Activated CD4-positive, alpha-beta memory T cell treated with anti-CD3 and anti-CD28 coated beads, Interleukin-2, amount 10 ng/mL, durations not matched to agents 7 days and 5 days (primary cell): Measurements from ENCODE around the gene MDM4. TPM values are rescaled to one million over a fixed set of nuclear protein-coding genes. Genes with fewer than 3 reads are reported as not detected.

Source experiments
- CTCF ChIA-PET: fragments of 350-600 bp; sonication (Branson Sonifier 250); formaldehyde crosslinking; loops from one replicate; lab custom pipeline; 2021; ENCODE audit warnings: antibody characterized with exemption, inconsistent platforms; lab: Charles Lee
- POLR2A ChIA-PET: fragments of 350-600 bp; sonication (Branson Sonifier 250); formaldehyde crosslinking; loops from one replicate; lab custom pipeline; 2021; ENCODE audit warnings: antibody characterized with exemption; lab: Charles Lee
- DNase-seq: peaks from one replicate; pipeline ENCODE4 v3.0.0-alpha.2; 2020
- H3K27ac Mint-ChIP-seq: one replicate; pipeline ENCODE4 v1.8.0; 2021; ENCODE audit warnings: mild to moderate bottlenecking, mixed read lengths
- H3K27me3 Mint-ChIP-seq: one replicate; pipeline ENCODE4 v1.8.0; 2021; ENCODE audit warnings: mixed read lengths
- H3K36me3 Mint-ChIP-seq: one replicate; pipeline ENCODE4 v1.8.0; 2021; ENCODE audit warnings: low read depth, mixed read lengths
- H3K4me1 Mint-ChIP-seq: one replicate; pipeline ENCODE4 v1.8.0; 2021; ENCODE audit warnings: mixed read lengths
- H3K4me3 Mint-ChIP-seq: one replicate; pipeline ENCODE4 v1.8.0; 2021; ENCODE audit warnings: mild to moderate bottlenecking, mixed read lengths
- H3K9me3 Mint-ChIP-seq: one replicate; pipeline ENCODE4 v1.8.0; 2021; ENCODE audit warnings: mixed read lengths
- total RNA-seq, 2 experiments: library from RNA; stranded (reverse); gene quantifications; one replicate each; pipeline ENCODE4 v1.2.3, GENCODE V29; 2021

The MDM4 gene
- total RNA-seq, 2 experiments from 2014 or later = 85.1 to 95.4 TPM

DNA sequence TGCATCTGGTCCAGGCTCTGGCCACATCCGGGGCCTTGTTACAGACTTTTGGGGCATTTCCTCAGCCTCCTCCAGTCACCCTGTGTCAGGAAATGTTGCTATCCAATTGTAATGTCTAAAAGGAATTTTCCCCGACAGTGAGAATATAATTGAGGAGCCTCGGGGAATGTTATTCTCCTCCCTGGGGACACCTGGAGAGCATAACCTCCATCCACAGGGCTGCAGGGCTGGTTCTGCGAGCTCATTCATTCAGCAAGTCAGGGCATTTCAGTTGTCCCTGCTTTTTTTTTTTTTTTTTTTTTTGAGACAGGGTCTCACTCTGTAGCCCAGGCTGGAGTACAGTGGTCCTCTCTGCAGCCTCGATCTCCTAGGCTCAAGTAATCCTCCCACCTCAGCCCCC is 72.6 kb downstream of the MDM4 start:
- H3K4me1 Mint-ChIP-seq = peaks cover 15% of the 10 kb centered on the region
- H3K27ac Mint-ChIP-seq = no peak overlapping the region
- H3K4me3 Mint-ChIP-seq = no peak overlapping the region
- POLR2A ChIA-PET = interaction anchor here (1.4 kb wide), 1 partner anchor 9 kb away, joined by 3 read pairs; no protein-coding TSS in a partner anchor
- CTCF ChIA-PET = interaction anchor here (0.6 to 0.7 kb wide), 2 partner anchors 38 to 218 kb away, joined by 3 read pairs; no protein-coding TSS in a partner anchor
- no peaks in the 10 kb centered on the region for H3K36me3 Mint-ChIP-seq
- H3K27me3 Mint-ChIP-seq = no peaks in the 10 kb centered on the region
- DNase-seq = no peak
- no peaks in the 10 kb centered on the region for H3K9me3 Mint-ChIP-seq

DNA sequence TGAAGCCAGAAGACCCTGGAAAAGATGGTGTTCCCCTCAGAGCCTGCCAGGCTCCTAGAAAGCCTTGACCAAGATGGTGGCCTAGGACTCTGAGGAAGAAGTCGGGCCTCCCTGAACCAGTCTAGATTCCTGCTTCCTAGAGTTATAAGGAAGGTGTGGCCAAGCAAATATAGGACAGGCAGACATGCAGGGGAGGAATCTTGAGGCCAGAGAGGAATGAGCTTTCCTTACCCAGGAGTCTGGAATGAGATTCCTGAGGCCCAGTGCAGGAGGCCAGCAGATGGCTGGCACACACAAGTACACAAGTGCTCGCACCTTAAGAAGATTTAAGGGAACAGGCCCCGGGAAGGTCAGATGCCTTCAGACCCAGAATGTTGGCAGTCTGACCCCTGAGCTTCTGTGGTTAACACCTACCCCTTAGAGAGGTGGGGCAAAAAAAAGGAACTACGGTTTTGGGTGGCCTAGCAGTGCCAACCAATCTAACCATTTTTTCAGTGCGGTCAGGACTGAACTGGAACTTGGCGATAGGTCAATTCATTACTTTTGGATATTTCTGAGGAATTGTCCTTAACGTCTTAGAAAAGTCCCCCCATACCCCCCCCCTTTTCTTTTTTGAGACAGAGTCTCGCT is 73.3 kb downstream of the MDM4 start:
- CTCF ChIA-PET = interaction anchor here (0.7 kb wide), 1 partner anchor 217 kb away, joined by 3 read pairs; no protein-coding TSS in a partner anchor
- peaks cover 11% of the 10 kb centered on the region for H3K4me1 Mint-ChIP-seq
- no peak overlapping the region for H3K27ac Mint-ChIP-seq
- H3K27me3 Mint-ChIP-seq = no peaks in the 10 kb centered on the region
- H3K36me3 Mint-ChIP-seq = no peaks in the 10 kb centered on the region
- no peak for DNase-seq
- POLR2A ChIA-PET = interaction anchor here (0.6 to 1.4 kb wide), 2 partner anchors 10 to 37 kb away, joined by 3 read pairs; no protein-coding TSS in a partner anchor
- no peaks in the 10 kb centered on the region for H3K9me3 Mint-ChIP-seq
- H3K4me3 Mint-ChIP-seq = no peak overlapping the region

DNA sequence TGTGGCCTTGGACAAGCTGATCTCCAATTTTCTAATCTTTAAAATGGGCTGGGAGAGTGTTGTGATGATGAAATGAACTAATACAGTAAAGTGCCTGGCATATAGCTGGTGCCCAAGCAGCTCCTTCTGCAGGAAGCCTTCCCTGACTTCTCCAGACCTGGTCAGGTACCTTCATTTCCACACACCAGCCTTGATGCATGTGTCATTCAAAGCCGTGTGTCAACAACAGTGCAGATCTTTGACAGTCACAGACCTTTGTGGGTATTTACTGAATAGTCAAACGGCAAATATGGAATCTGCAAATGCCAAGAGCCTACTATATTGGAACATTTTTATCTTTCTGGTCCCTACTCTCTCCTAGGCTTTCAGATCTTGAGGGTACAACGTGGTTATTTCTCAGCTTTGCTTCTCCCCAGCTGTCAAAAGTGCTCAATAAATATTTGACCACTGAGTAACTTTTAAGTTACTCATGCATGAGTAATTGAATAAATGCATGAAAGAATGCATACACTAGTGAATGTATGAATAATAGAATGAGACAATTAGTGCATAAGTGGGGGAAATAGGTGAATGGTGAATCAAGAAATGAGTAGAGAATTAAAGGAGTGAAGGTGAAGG is 75.4 kb downstream of the MDM4 start:
- H3K9me3 Mint-ChIP-seq = no peaks in the 10 kb centered on the region
- ChIA-PET POLR2A (no interaction called here), CTCF (interaction anchor here (0.6 to 1.1 kb wide), 2 partner anchors 24 to 172 kb away, joined by 4 read pairs; no protein-coding TSS in a partner anchor)
- no peak for DNase-seq
- no peak overlapping the region for H3K4me3 Mint-ChIP-seq
- no peaks in the 10 kb centered on the region for H3K27me3 Mint-ChIP-seq
- no peaks in the 10 kb centered on the region for H3K4me1 Mint-ChIP-seq
- H3K36me3 Mint-ChIP-seq = no peaks in the 10 kb centered on the region
- H3K27ac Mint-ChIP-seq = no peak overlapping the region

DNA sequence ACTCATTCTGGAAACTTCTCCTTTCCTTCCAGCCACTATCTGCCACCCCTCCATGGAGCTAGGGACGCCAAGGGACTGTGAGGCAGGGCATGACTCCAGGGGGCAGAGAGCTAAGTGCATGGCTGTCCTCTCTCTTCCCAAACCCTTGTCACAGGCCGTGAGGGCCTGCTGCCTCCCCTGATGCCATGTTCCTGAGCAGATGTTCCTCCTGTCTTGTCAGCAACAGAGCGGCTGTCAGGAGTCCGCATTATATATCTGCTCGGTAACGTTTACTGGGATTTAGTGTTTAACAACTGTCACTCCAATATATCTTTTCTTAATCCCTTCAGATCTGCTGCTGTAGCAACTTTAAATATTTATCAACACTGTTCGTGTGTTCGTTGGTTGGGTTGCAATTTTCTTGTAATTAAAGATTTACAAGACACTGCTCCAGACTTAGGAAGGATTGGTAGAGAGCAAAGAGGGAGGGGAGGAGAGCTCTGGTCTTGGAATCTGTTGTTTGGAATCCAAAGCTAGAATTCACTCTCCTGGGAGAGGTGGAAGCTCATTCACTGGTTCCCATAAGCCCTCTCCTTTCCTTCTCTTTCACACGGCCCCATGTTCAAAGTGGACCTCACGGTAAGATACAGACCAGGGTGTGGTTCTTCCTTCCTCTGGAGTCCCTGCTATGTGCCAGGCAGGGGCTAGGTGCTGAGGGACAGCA is 76.2 kb downstream of the MDM4 start:
- H3K9me3 Mint-ChIP-seq = no peaks in the 10 kb centered on the region
- H3K36me3 Mint-ChIP-seq = no peaks in the 10 kb centered on the region
- no peaks in the 10 kb centered on the region for H3K4me1 Mint-ChIP-seq
- H3K27me3 Mint-ChIP-seq = no peaks in the 10 kb centered on the region
- CTCF ChIA-PET = no interaction called here
- H3K27ac Mint-ChIP-seq = no peak overlapping the region
- POLR2A ChIA-PET = no interaction called here
- DNase-seq = no peak
- H3K4me3 Mint-ChIP-seq = no peak overlapping the region

DNA sequence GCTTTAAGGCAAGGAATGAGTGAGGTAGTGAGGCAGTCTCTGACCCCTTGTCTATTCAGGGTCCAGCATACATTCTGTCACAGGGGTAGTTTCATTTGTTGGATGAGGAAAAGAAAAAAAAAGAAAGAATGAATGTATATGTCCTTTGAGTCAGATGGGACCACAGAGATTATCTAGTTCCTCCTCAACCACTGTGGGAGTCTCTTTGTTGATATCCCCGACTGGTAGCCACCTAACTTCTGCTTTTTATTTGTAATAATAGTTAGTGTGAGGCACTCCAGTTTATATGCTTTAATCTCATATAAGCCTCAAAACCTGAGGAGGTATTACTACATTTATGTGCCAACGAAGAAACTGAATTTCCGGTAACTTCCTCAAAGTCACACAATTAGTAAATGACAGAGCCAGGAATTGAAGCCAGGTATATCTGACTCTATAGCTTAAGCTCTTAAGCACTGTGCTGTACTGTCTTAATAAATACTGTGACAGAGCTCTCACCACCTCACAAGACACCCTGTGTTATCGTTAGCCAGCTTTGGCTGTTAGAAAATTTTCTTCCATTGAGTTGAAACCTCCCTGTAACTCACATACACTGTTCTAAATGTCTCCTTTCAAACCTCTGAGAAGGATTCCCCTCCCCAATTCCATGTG is 82.2 kb downstream of the MDM4 start:
- no peaks in the 10 kb centered on the region for H3K36me3 Mint-ChIP-seq
- ChIA-PET CTCF (no interaction called here), POLR2A (no interaction called here)
- DNase-seq = no peak
- no peak overlapping the region for H3K27ac Mint-ChIP-seq
- no peaks in the 10 kb centered on the region for H3K27me3 Mint-ChIP-seq
- no peaks in the 10 kb centered on the region for H3K4me1 Mint-ChIP-seq
- no peaks in the 10 kb centered on the region for H3K9me3 Mint-ChIP-seq
- no peak overlapping the region for H3K4me3 Mint-ChIP-seq

DNA sequence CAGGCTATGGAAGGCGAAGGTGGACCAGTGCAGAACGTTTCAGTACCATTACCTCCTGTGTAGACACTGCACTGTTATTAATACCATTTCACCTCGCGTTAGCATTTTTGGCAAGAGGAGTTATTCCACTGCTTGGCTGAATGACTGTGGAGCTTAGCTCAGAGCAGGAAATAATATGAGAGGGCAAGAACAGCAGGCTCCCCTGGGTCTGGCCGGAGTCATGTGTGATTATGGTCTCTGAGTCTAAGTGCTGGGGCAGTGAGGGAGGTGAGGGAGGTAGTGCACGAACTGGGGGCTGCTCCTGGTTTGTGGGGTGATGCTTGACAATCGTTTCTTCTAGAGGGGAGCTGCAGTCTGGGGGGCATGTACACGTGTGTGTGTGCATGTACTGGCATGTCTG is 82.9 kb downstream of the MDM4 start:
- no peak for DNase-seq
- ChIA-PET POLR2A (no interaction called here), CTCF (no interaction called here)
- Mint-ChIP-seq H3K27me3 (no peaks in the 10 kb centered on the region), H3K36me3 (no peaks in the 10 kb centered on the region), H3K4me3 (no peak overlapping the region), H3K9me3 (no peaks in the 10 kb centered on the region), H3K4me1 (no peaks in the 10 kb centered on the region), H3K27ac (no peak overlapping the region)

DNA sequence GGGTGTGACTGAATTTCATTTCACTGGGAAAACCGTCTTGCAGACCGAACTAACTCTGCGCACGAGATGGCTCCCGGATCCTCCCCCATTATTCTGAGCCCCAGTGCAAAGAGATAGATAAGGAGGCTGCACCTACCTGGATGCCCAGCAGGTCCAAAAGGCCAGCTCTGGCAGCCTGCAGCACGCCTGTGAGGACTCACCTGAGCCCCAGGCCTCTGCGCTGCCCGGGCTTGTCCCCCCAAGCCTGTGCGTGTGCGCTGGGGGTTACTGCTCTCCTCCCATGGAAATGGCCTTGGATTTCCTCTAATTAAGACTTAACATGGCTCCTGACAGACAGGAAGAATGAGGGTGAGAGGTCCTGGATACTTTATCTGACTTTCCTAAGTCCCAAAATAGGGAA is 83.4 kb downstream of the MDM4 start:
- ChIA-PET CTCF (no interaction called here), POLR2A (no interaction called here)
- Mint-ChIP-seq H3K4me3 (no peak overlapping the region), H3K4me1 (no peaks in the 10 kb centered on the region), H3K27me3 (no peaks in the 10 kb centered on the region), H3K36me3 (no peaks in the 10 kb centered on the region), H3K27ac (no peak overlapping the region), H3K9me3 (no peaks in the 10 kb centered on the region)
- DNase-seq = no peak

DNA sequence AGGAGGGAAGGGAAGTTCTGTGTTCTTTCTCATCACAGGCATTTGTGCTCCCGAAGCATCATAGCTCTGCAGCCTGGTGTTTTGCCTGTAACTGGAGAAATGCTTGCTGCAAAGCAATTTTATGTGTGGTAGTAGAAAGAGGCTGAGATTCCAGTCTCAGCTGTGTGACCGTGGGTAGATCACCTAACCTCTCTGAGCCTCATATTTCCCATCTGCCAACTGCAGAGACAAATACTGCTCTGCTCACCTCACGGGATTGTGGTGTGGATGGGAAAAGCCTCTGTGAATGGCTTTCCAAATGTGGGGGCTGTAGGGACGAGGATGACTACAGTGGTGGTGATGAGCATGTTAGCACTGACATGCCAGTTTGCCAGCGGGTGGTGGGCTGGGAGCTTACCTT is 84.0 kb downstream of the MDM4 start:
- no peak overlapping the region for H3K4me3 Mint-ChIP-seq
- H3K4me1 Mint-ChIP-seq = no peaks in the 10 kb centered on the region
- H3K27me3 Mint-ChIP-seq = no peaks in the 10 kb centered on the region
- DNase-seq = no peak
- H3K36me3 Mint-ChIP-seq = no peaks in the 10 kb centered on the region
- POLR2A ChIA-PET = no interaction called here
- CTCF ChIA-PET = interaction anchor here (1.0 kb wide), 1 partner anchor 207 kb away, joined by 3 read pairs; no protein-coding TSS in a partner anchor
- no peak overlapping the region for H3K27ac Mint-ChIP-seq
- no peaks in the 10 kb centered on the region for H3K9me3 Mint-ChIP-seq

DNA sequence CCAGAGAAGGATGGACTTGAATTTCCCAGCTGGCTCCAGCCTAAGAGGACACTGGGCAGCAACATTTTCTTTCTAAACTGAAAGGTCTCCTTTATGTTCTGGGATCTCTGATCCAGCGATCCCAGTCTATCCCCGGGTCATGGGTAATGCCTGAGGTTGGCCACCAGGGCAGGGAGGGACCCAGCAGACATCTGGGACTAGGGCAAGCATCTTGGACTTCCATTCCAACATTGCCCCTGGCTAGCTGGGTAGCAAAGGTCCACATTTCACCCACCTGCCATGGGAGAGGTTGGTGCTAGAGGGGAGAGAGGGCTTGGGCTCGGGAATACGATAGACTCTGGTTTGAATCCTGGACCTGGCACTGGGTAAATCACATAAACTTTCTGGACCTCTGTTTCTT is 84.8 kb downstream of the MDM4 start:
- H3K27me3 Mint-ChIP-seq = no peaks in the 10 kb centered on the region
- H3K36me3 Mint-ChIP-seq = no peaks in the 10 kb centered on the region
- ChIA-PET CTCF (interaction anchor here (0.6 to 1.0 kb wide), 2 partner anchors 73 to 206 kb away, joined by 3 read pairs; no protein-coding TSS in a partner anchor), POLR2A (no interaction called here)
- no peak for DNase-seq
- no peaks in the 10 kb centered on the region for H3K9me3 Mint-ChIP-seq
- H3K4me3 Mint-ChIP-seq = no peak overlapping the region
- no peak overlapping the region for H3K27ac Mint-ChIP-seq
- H3K4me1 Mint-ChIP-seq = no peaks in the 10 kb centered on the region

DNA sequence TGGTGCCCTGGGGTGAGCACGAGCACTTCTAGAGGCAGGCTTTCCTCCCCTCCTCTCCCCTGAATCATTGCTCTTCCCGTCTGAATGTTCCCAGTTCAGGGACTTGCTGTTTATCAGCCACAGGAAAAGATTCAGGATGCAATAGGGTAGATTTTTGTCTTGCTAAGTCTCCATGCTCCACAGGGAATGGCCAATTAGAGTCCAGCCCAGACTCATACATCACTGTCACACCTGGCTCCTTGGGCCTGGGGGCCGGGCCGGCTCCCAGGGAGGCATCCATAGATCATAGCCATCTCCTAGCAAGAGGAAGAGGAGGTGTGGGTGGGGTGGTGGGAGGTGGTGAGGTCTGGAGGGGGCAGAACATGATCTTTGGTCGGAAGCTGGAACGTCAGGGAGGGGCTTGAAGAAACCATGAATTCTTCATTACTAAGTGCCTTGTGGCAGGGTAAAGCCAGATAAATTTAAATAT is 85.9 kb downstream of the MDM4 start:
- H3K9me3 Mint-ChIP-seq = no peaks in the 10 kb centered on the region
- CTCF ChIA-PET = no interaction called here
- POLR2A ChIA-PET = no interaction called here

DNA sequence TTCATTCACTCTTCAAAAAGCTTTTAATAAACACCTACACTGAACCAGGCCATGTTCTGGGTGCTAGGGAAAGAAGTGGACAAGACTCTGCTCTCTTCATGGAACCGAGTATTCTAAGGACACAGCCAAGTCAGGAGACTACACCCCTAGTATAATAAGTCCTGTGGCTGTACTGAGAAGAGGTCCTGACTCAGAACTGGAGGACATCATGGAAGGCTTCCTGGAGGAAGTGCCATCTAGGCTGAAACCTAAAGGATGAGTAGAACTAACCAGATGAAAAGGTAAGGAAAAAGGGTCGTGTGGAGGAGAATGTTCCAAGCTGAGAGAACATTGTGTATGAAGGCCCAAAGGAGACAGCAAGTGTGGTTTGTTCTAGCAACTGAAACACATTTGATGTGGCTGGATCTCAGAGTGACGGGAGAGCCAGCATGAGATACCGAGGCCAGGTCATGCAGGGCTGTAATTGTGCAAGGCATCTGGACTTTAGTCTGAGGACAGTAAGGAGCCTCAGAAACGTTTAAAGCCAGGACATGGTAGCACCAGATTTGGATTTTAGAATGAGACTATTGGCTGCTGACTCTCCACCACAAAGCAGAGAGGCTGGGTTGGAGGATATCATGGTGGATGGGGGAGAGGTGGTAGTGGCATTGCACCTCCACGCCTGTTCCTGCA is 86.8 kb downstream of the MDM4 start:
- no peaks in the 10 kb centered on the region for H3K36me3 Mint-ChIP-seq
- no peak for DNase-seq
- peaks cover 6% of the 10 kb centered on the region for H3K27me3 Mint-ChIP-seq
- H3K4me1 Mint-ChIP-seq = no peaks in the 10 kb centered on the region
- H3K4me3 Mint-ChIP-seq = no peak overlapping the region
- CTCF ChIA-PET = interaction anchor here (0.6 to 1.1 kb wide), 2 partner anchors 48 to 204 kb away, joined by 3 read pairs; no protein-coding TSS in a partner anchor
- no peak overlapping the region for H3K27ac Mint-ChIP-seq
- no peaks in the 10 kb centered on the region for H3K9me3 Mint-ChIP-seq
- POLR2A ChIA-PET = no interaction called here

More for the DNA sequence above, 85.9 kb downstream of the MDM4 start:
- DNase-seq = no peak
- no peaks in the 10 kb centered on the region for H3K4me1 Mint-ChIP-seq
- H3K27ac Mint-ChIP-seq = no peak overlapping the region
- H3K36me3 Mint-ChIP-seq = no peaks in the 10 kb centered on the region
- no peaks in the 10 kb centered on the region for H3K27me3 Mint-ChIP-seq
- H3K4me3 Mint-ChIP-seq = no peak overlapping the region

DNA sequence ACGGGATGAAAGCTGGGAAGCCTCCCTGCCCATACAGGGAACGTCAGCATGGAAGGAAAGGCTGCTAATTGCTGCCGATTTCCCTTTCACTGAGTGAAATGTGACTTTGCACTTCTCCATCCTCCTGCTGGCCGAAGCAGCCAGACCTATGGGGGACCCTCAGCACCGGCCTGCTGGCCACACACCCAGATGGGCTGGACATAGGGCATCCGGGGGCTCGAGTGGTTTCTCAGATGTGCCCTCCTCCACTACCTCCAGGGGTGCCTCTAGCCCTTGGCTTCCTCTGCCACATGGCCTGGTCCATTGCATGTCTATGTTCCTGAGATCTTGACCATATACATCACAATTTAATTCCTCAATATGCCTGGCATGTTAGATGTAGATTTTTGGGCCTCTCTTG is 89.6 kb downstream of the MDM4 start:
- H3K4me3 Mint-ChIP-seq = no peak overlapping the region
- peaks cover 10% of the 10 kb centered on the region for H3K27me3 Mint-ChIP-seq
- ChIA-PET CTCF (no interaction called here), POLR2A (no interaction called here)
- H3K9me3 Mint-ChIP-seq = no peaks in the 10 kb centered on the region
- H3K4me1 Mint-ChIP-seq = no peaks in the 10 kb centered on the region
- H3K27ac Mint-ChIP-seq = no peak overlapping the region
- DNase-seq = no peak
- no peaks in the 10 kb centered on the region for H3K36me3 Mint-ChIP-seq
